ENCODE results near the gene SPATA22. TPM values are rescaled to one million over a fixed set of nuclear protein-coding genes. Genes with fewer than 3 reads are reported as not detected.
"Not testable (repeated sequence)": the region's sequence is repeated elsewhere in the genome, so short reads cannot be mapped to it uniquely, and the experiment has no call there.

Gene SPATA22
- total and polyA plus RNA-seq, 12 donors: 0.09 to 3.1 (median 0.37) TPM; not detected in 2

- no peak for TF ChIP-seq CTCF (IDR thresholded peaks at IDR 0.05)
Measured at GRCh38 chr17:3418222-3418621, 53.4 kb downstream of the SPATA22 start.

GRCh38 chr17:3415610-3416009 is 56.0 kb downstream of the SPATA22 start:
- Histone ChIP-seq H3K27ac (no peak overlapping the region), H3K36me3 (no peaks in the 10 kb centered on the region), H3K4me3 (no peak overlapping the region), H3K9me3 (peaks cover 0 to 10% (median 0%) of the 10 kb centered on the region in 11 donors), H3K27me3 (peaks cover 0 to 6% (median 0%) of the 10 kb centered on the region in 7 donors), H3K4me1 (no peaks in the 10 kb centered on the region)
- no peak for TF ChIP-seq CTCF (IDR thresholded peaks at IDR 0.05)
- no peak for DNase-seq
- ATAC-seq: no peak
- intact Hi-C loops (cut with DNase I): no loop called here
- WGBS, 2 donors: 75 to 76% methylated on average over 5 of the region's 5 CpGs

More at GRCh38 chr17:3418222-3418621, 53.4 kb downstream of the SPATA22 start:
- 49 to 73% methylated on average over 2 of the region's 2 CpGs for WGBS, 2 donors
- Histone ChIP-seq H3K4me1 (no peaks in the 10 kb centered on the region), H3K36me3 (no peaks in the 10 kb centered on the region), H3K4me3 (no peak overlapping the region), H3K27me3 (peaks cover 0 to 4% (median 0%) of the 10 kb centered on the region in 7 donors), H3K27ac (no peak overlapping the region), H3K9me3 (peaks cover 0 to 10% (median 0%) of the 10 kb centered on the region in 11 donors)
- intact Hi-C loops (cut with DNase I): no loop called here
- ATAC-seq (no peak), DNase-seq (no peak)

GRCh38 chr17:3412216-3412615 is 59.4 kb downstream of the SPATA22 start:
- 51% methylated on average over 3 of the region's 16 CpGs; no CpG with 5 or more reads in 1 of the 2 donors for WGBS, 2 donors

GRCh38 chr17:3411070-3411469 is 60.5 kb downstream of the SPATA22 start, which contains the start of gene OR3A3:
OR3A3 (plus strand) TSS chr17:3411370.
- Histone ChIP-seq H3K36me3 (no peaks in the 10 kb centered on the region), H3K27ac (no peak within 1 kb of the TSS), H3K4me3 (no peak within 1 kb of the TSS), H3K4me1 (no peaks in the 10 kb centered on the region), H3K27me3 (peaks cover 0 to 6% (median 0%) of the 10 kb centered on the region in 7 donors), H3K9me3 (peaks cover 0 to 30% (median 14%) of the 10 kb centered on the region in 11 donors)
- no peak for TF ChIP-seq CTCF (IDR thresholded peaks at IDR 0.05)
- DNase-seq: no peak
- 72 to 77% methylated on average over 3 of the region's 3 CpGs for WGBS, 2 donors
- intact Hi-C loops (cut with DNase I): no loop called here
- ATAC-seq: no peak

More at GRCh38 chr17:3412216-3412615, 59.4 kb downstream of the SPATA22 start:
- H3K27ac ChIP-seq; intact Hi-C loops (cut with DNase I); H3K4me3 ChIP-seq; H3K36me3 ChIP-seq; H3K4me1 ChIP-seq; H3K27me3 ChIP-seq; DNase-seq: not testable (repeated sequence)
- ATAC-seq: peak in 1 of 8 donors; percentile 10
- peaks cover 0 to 19% (median 6%) of the 10 kb centered on the region in 11 donors for H3K9me3 ChIP-seq

- H3K27ac ChIP-seq; DNase-seq; H3K4me3 ChIP-seq; ATAC-seq; H3K27me3 ChIP-seq; H3K4me1 ChIP-seq; H3K36me3 ChIP-seq; intact Hi-C loops (cut with DNase I): not testable (repeated sequence)
- peaks cover 0 to 45% (median 16%) of the 10 kb centered on the region in 11 donors for H3K9me3 ChIP-seq
- WGBS, 2 donors: 66 to 75% methylated on average over 1 of the region's 1 CpG
Measured at GRCh38 chr17:3403856-3404255, 67.8 kb downstream of the SPATA22 start.
